GM19035 (cell line): Measurements from ENCODE around the gene SPAAR.
"Not testable (repeated sequence)": the region's sequence is repeated elsewhere in the genome, so short reads cannot be mapped to it uniquely, and the experiment has no call there.

Experiments used
- ATAC-seq: cut with Tn5 transposase; IDR thresholded peaks from one replicate; pipeline ENCODE4 v1.9.1; 2021; ENCODE audit not compliant: unreplicated experiment

Gene SPAAR

GRCh38 chr9:35903049-35903448 is 6.2 kb upstream of the SPAAR start:
- ATAC-seq, result no peak

- ATAC-seq, result no peak
These were observed 5.0 kb upstream of the SPAAR start for GRCh38 chr9:35904338-35904737.

DNA sequence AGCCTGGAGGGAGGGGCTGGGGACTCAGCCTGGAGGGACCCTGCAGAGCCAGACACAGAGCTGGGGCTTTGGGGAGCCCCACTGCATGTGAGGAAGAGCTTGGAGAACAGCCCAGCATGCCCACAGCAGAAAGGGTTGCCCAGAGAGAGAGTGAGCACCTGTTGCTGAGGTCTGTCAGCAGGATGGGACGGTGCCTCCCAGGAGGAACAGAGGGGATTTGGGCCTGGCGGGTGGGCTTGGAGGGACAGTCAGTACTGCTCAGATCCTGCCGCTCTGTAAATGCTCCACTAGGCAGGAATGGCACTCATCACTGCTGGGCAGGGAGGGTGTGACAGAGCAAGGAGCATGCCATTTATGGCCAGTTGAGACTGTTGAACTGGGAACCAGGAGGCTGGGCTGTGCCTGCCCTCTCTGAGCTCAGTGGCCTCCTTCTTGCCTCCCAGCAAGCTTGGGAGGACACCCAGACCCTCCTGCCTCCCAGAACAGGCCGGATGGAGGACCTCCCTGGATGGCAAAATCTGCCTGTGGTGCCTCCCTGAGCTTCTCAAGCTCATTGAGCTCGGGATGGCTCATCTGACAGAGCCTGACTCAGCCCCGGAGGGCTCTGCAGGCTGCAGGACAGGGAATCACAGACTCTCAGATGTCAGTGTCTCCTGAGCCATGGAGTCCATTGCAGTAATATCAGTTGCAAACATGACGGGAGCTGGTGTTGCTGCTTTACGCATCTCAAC is 4.1 kb upstream of the SPAAR start:
- no peak for ATAC-seq

GRCh38 chr9:35905912-35906679 is 3.2 kb upstream of the SPAAR start, which contains the start of gene HRCT1:
TSS of gene HRCT1 (plus strand) at chr9:35906202. CDS start at chr9:35906288, 86 bp downstream.
- no peak for ATAC-seq

GRCh38 chr9:35906923-35907699 is 2.2 kb upstream of the SPAAR start:
- ATAC-seq, result no peak

- no peak for ATAC-seq
These were observed 1.4 kb upstream of the SPAAR start for GRCh38 chr9:35907711-35908503.

DNA sequence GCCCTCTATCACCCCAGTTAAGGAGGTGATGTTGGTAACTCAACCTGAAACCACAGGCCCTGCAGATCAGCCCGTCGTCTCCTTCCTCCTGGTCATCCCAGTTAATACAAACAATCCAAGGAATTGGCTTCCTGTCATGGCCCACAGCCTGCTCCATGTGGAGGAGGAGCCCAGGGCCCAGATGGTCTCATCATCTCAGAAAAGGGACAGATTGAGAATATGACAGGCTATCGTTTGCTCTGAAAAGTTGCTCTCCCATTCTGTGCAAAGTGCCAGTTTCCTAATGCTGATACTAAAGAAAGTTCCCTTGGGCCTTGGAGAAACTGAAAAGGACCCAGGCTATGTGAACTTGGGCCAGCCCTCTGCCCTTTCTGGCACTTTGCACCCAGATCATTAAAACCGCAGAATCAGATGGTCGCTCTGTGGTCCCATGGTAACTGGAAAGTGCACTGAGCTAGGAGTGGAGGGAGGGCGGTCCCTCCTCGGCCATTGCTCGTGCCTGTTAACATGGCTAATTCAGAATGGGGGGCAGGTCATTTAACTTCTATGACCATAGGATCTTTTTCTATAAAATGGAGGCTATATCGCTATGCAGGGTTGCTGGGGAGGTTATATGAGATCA is 675 bp upstream of the SPAAR start:
- ATAC-seq, result no peak

- no peak for ATAC-seq
These were observed 660 bp downstream of the SPAAR start for GRCh38 chr9:35909687-35910612.

DNA sequence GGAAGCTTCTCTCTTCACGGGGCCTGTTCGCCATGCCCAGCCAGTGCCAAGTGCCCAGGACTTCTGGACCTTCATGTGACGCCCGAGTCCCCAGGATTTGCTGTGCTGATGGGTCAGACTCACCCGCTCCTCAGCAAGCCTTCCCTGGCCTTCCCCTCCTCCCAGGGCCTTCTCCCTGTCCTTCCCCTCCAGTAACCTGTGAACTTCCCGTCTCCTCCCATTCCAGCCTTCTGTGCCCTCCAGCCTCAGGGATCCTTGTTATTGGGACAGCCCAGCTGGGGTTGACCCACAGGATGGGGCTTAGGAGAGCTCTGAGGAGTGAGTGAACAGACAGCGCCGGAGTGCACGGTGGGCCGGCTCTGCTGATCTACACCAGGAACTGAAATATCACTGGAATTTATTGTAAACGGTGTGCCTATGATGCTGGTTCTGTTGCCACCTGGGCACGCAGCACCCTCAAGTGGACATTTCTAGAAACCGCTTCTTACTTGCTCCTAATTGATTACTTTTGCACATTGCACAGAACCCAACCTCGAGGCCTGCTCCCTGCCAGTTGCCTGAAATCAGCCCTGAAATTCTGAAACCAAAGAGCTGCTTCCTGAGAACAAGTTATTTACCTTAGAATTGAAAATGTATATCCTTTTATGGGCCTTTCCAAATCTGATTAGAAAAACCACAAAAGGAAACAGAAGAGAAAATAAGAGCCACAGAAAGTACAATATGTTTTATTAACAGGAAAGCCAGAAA is 1.5 kb downstream of the SPAAR start:
- no peak for ATAC-seq

DNA sequence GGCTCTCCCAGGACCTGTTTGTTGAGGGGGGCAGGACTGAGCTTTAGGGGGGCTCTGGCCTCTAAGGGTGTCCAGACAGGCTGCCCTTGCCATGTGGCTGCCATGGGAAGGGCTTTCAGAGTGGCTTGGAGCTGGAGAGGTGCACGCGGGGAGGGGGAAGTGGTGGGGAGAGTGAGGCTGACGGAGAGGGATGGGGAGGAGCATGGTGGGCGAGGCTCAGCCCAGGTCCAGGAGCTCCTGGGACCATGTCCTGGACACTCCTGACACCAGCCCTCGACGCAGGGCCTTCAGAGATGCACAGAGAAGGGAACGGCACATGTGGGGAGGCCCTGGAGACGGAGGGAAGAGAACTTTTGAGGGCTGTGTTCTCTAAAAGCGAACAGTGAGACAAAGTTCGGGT is 2.4 kb downstream of the SPAAR start:
- ATAC-seq, result no peak

DNA sequence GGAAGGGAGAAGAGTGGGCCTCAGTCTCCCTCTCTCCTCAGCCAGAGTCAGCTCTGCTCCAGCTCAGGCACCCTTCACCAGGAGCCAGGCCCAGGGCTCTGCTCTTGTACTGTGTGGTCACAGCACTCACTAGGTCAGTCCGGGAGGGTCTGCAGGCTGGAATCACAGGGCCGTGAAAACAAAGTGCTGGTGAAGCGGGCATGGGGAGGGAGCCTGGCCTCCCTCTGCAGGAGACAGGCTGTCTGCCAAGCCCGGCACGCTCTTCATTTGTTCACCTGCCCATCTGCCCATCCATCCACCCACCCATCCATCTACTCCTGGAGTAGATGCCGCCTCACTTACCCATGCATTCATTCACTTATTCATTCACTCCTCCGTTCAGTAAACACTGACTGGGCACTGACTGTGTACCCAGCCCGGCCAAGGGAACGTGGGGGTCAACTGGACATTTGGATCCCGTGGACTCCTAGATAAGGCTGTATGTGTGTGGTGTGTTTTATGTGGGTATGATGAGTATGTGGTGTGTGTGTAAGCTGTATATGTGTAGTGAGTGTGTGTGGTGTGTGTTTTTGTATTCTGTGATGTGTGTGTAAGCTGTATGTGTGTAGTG is 3.6 kb downstream of the SPAAR start:
- ATAC-seq, result no peak

DNA sequence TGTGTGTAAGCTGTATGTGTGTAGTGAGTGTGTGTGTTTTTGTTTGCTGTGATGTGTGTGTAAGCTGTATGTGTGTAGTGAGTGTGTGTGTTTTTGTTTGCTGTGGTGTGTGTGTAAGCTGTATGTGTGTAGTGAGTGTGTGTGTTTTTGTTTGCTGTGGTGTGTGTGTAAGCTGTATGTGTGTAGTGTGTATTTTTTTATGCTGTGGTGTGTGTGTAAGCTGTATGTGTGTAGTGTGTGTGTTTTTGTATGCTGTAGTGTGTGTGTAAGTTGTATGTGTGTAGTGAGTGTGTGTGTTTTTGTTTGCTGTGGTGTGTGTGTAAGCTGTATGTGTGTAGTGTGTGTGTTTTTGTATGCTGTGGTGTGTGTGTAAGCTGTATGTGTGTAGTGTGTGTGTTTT is 4.1 kb downstream of the SPAAR start:
- ATAC-seq, result not testable (repeated sequence)

GRCh38 chr9:35914301-35914807 is 5.1 kb downstream of the SPAAR start:
- no peak for ATAC-seq

DNA sequence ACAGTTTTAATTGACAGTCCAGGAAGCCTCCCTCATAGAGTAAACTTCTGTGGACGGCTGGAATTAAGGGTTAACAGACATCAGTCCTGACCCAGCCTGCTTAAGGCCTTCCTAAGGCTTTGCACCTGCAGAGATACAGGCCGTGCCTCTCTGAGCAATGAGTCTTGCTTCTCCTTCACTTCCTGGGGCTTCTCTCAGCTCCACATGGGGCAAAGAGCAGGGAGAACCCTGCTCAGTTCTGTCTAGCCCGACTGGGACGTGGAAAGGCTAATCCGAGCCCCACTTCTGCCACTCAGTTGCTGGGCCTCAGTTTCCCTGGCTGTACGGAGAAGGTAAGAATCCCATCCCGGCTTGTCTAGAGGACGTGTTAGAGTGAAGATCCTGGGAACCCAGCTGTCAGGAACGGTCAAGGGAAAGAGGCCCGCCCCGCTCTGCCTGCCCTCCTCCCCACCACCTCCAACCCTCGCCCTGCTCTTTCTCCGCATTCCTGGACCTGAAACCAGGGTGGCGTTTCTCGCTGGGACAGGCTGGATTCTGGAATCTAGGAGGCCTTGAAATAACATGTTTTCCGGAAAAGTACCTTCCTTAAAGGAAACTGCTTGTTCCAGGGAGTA is 6.5 kb downstream of the SPAAR start:
- no peak for ATAC-seq

DNA sequence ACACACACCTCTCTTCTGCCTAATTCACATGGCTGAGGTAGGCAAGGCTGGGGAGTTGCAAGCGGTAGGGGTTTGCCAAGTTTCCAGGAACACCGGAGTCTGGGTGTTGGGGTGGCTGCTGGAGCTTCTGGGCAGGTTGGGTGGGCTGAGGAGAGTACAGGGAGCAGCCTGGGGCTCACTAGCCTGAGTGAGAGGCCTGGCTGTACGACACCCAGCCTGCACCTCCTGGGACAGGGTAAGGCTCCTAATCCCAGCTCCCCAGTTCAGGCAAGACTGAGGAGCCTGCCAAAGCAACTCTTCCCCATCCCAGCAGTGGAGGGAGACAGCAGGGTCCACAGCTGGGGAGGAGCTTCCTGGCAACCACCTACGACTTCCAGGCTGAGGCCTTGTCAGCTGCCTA is 8.0 kb downstream of the SPAAR start:
- no peak for ATAC-seq

GRCh38 chr9:35918780-35919179 is 9.5 kb downstream of the SPAAR start:
- ATAC-seq, result no peak

GRCh38 chr9:35919212-35920008 is 10.1 kb downstream of the SPAAR start:
- no peak for ATAC-seq
